HG03558 (cell line): ENCODE data around the gene NUDT3.

Experiments used
- ATAC-seq: cut with Tn5 transposase; IDR thresholded peaks from one replicate; pipeline ENCODE4 v1.9.1; 2021; ENCODE audit warnings: moderate number of reproducible peaks; ENCODE audit not compliant: unreplicated experiment; ENCODE audit errors: extremely low read depth

The NUDT3 gene

DNA sequence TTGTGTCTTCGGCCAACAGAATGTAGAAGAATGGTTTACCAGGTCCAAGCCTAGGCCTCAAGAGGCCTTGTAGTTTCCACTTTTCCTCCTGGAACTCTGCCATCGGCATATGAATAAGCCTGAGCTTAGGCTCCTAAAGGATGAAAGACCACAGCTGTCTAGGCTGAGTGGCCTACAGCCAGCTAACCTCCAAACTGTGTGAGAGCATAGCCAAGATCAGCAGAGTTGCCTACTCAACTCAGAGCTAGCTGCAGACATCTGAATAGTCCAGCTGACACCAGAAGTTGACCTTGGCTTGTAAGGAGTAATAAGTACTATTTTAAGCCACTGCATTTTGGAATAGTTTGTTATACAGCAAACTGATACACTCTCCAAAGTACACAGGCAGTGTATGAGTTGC lies 91.1 kb downstream of the NUDT3 start:
- no peak for ATAC-seq

DNA sequence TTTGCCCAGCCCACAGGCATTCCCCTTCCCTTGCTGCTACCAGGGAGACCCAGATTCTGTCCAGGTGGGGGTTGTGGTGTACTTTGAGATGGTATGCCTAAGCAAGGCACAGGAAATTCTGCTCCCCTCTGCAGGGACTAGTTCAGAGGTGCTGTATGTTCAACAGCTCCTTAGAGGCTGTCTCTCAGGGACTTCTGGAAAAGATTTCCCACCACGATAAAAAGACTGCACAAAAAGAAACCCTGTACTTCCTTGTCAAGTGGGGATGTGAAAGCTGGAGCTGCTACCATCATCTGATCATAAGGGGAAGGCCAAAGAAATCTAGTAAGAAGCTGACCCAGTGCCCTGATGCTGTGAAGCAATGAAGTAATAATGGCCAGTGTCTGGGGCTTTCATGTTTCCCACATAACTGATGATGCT lies 92.1 kb downstream of the NUDT3 start:
- no peak for ATAC-seq

DNA sequence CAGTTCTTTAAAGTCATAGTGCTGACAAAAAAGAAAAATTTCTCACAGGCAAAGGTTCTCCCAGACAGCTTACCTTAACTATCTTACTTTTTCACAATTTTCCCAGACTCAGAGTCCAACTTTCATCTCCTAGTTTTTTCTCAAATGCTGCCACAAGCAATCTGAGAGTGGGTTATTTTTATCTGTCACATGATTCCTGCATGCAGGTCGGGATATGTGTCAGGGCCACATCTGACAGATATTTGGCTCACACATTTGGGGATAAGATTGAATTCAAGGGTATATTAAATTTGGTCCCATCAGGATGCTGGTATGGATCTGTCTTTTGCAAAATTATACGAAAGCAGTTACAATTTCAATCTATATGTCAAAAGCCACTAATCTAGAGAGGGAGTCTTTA lies 93.5 kb downstream of the NUDT3 start:
- ATAC-seq = no peak

DNA sequence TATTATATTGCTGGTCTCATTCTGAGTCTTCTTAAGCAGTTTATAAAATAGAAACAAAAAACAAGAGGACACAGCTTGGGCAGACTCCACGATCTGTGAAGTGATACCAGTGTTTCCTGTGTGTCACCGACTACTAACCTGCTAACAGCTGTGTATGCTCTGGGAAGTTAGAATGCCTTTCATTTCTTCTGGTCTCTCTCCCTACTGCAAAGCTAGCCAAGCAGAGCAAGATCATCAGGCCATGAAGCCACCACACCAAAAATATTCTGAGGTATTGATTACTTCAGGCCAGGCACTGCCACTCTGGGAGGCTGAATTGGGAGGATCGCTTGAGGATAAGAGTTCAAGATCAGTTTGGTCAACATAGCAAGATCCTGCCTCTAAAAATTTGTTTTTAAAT lies 96.7 kb downstream of the NUDT3 start:
- ATAC-seq = no peak

DNA sequence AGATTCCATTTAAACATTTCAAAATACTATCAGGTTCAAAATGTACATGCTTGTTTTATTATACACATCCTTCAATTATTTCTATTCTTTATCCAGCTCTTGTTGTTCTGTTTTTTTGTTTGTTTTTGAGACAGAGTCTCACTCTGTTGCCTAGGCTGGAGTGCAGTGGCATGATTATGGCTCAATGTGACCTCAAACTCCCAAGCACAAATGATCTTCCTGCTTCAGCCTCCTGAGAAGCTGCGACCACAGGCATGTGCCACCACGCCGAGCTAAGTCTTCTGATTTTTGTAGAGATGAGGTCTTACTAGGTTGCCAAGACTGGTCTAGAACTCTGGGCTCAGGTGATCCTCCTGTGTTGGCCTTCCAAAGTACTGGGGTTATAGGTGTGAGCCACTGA lies 99.5 kb downstream of the NUDT3 start:
- ATAC-seq = no peak

DNA sequence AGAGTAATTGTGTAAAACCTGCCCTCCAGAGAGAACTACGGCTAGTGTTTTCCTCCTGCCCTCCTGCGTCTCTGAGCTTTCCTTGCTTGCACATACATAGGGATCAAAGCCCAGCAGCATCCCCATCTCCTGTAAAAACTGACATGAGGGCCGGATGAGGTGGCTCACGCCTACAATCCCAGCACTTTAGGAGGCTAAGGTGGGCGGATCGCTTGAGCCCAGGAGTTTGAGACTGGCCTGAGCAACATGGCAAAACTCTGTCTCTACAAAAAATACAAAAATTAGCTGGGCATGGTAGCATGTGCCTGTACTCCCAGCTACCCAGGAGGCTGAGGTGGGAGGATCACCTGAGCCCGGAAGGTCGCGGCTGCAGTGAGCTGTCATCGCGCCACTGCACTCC lies 103.3 kb downstream of the NUDT3 start:
- ATAC-seq = no peak

DNA sequence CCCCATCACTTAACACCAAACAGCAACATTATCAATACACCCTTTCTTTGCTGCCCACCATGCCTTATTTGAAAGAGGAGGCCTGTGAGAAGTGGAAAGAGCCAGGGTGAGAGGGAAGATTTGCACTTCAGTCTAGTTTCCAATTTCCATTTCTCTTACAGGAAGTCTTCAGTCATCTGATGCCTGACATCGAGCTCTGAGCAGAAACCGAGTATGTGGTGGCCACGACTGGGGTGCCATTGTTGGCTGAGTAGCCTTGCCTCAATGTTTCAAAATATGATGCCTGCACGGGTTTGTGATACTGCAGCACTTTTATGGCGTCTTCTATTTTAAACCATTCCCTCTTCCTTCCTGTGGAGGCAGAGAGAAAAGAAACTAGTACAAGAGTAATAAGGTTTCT lies 103.9 kb downstream of the NUDT3 start:
- no peak for ATAC-seq

DNA sequence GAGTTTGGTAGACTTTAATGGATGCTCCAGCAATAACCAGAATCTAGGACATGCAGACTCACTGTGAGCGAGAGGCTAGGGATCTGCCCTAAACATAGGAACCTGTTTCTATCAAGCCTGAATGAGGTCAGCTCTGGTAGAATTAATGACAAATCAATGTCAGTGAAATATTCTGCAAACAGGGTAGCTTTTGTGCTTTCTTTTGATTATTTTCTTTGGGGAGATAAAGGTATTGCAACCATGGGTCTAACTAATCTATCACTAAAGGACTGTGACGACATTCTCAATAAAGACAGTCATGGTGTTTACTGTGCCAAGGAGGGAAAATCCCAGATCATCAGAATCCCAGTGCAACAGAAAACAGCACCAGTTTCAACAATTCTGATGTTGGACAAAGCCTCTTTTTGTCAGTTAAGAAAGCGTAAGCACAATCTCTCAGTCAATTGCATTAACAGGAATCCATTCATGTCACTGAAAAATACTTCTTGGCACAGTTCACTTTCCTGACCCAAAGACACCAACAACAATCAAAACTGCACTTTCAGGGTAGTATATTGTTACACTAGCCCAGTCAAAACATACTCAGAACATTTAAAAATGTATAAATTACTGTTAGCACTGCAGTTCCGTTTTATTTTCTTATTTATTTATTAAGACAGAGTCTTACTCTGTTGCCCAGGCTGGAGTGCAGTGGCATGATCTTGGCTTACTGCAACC lies 106.9 kb downstream of the NUDT3 start:
- ATAC-seq = no peak

DNA sequence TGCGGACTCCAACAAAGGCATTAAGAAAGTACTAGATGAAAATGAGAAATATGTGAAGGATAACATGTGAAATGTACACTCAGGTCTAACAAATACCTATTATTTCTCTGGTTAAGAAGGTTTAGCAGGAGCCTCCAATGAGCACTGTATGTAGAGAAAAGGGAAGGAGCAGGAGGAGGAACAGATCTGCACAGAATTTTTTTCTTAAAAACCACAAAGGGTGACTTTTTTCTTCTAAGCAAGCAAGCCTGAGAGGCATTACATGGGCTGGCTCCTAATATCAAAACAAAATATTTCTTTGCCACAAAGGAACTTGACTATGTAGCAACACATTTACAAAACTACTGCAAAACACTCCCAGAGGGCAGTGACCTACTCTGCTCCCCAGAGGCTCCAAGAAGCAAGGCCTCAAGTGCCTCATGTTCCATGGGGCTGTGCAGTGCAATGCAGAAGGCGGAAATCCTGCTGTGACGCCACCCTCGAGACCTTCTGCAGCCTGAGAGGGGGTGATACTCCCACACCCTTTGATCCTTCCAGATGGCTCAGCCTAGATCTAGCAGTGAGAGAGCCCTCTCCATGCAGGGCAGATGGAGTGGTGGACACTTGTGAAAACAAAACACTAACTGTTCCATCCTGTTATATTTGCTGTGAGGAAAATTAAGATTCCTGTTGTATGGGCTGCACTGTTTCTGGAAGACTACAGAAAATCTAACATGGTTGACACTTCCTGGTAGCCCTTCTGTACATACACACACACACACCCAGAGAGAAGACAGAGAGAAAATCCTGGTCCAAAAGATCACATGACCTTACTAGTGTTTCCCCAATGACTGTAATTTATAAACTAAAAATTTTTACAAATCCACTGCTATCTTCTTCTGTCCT lies 107.7 kb downstream of the NUDT3 start:
- ATAC-seq = no peak

DNA sequence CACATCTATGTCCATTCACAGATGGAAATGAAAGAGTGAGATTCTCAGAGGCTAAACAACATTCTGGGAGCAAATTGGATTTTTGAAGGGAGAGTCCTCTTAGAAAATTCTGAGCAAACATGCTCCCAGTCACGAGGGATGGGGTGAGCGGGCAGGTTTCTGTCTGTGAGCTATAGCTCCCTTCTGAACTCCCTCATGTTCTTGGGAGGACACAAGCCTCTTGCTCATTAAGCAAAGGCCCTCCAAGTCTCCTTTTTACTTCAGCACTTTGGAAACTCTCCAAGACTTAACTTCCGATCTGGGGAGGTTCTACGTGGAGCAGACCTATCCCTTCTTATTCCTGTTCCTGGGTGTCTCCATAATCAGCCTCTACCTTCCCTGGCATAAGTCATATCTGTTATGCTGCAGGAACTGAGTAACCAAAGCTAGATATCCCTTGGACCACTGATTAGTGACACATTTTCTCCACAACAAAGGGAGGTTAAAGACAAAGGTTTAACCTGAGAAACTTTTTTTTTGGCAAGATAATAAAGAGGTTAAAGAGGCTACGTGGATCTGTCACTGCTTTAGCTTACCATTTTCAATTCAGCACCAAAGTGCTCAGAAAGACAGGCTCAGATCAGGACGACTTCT lies 110.7 kb downstream of the NUDT3 start:
- ATAC-seq = no peak

DNA sequence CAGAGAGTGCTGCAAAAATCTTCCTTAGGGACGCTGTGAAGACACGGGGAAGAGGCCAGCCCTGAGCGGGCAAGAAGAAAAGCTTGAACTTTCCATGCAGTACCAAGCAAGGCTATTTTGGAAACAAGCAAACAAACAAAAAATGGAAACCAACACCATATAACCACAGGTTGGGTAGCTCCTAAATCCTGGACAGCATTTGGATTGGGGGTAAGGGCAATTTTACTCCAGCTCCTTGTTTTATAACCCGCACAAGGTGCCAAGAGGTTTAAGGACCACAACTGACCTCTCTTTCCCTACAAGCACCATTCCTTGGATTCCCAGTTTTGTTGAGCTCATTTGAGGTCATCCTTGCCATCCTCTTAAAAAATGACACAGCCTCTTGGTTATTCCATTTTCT lies 112.3 kb downstream of the NUDT3 start:
- no peak for ATAC-seq

DNA sequence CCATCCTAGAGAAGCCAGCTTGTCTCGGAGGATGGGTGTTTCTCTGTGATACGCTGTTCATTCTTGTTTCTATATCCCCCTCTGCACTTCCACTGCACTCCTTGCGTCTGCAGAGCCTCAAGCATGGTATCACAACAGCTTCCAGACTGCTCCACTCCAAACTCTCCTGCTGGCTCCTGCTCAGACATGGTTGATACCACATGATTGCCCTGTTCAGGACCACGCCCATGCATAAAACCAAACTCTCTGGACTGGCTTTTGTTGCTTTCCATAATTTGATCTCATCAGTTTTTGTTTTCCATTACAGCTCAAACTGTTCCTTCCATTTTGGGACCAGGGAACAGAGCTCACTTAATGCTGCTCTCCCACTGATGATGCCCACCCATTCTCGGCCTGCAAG lies 113.6 kb downstream of the NUDT3 start:
- no peak for ATAC-seq

DNA sequence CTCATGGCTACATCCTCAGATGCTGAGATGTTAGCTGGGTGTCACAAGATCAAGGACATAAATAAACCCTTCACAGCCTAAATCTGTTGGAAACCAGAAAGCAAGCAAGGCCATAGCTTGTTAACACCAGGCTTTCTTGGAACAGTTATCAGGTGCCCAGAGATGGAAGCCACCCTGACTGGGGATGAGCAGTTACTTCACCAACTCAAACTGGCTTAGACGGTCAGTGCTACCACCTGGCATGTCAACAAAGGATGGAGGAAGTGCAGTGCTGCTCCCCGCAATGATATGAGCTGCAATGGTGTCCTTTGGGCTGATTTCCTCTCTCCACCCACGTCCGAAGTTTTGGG lies 114.7 kb downstream of the NUDT3 start:
- ATAC-seq = no peak

DNA sequence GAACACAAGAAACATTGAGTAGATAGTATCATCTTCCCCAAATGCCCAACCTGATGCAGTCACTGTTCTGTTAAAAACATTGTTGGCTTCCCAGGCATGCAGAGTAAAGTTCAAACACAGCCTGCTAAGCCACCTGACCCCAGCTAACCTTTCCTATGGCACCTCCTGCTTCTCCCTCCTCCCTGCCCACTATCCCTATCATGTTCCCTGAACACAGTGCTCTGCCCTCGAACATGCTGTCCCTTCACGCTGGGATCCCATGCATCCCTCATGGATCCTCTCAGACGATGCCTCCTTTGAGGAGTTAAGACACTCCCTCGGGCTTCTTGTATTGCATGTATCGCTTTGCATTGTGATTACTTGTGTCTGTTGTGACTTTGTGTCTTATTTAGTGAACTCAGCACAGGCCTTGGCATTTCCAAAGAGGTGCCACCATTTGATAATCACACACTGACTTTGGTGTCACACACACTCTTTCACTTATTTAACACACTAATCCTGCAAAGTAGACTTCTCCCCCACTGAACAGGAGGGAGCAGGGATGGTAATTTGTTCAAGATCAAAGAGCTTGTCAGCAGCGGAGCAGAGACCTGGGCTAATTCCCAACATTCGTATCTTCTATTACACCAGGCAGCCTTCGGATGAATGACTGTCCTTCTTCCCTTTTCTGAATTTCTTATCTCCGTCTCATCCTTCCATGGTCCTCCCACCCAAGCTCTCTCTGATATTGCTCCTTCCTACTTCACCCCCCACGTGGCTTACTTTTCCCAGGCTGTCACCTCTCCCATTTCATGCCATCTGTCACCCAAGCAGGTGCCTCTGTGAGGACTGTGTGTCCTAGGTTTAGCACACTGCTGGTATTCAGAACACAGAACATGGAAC lies 115.3 kb downstream of the NUDT3 start:
- no peak for ATAC-seq

DNA sequence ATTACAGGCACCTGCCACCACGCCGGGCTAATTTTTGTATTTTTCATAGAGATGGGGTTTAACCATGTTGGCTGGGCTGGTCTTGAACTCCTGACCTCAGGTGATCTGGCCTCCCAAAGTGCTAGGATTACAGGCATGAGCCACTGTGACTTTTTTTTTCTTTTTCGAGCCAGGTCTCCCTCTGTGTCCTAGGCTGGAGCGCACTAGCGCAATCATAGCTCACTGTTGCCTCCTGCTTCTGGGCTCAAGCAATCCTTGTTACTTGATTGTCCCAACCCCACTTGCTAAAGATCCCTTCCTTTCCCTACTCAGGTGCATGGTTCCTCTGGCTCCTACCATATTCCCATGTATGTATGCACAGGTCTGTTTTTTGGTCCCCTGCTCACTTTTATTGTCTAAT lies 116.3 kb downstream of the NUDT3 start:
- ATAC-seq = no peak

DNA sequence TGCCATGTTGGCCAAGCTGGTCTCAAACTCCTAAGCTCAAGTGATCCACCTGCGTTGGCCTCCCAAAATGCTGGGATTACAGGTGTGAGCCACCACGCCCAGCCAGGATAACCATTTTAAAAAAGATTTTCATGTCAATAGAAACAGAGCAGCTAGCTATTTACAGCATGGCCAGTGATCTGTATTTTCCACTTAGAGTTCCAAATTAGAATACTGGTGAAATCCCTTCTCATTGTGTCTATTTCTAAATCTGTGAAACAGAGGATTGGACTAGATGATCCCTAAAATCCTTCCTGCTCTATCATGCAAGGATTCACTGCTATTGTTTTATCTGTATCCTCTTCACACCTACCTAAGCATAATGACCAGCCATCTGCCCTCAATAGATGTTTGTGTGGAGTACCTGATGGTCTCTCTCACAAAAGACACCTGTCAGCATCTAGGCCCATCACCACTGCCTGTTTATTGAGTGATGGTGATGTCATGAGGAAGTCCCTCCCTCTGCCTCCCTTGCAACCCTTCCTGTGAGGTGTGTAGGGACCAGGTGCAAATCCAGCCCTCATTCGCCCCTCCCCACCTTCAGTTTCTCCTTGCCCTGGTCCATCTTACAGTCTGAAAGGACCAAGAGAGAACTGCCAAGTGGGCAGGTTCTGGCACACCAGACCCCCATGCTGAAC lies 117.2 kb downstream of the NUDT3 start:
- ATAC-seq = no peak

DNA sequence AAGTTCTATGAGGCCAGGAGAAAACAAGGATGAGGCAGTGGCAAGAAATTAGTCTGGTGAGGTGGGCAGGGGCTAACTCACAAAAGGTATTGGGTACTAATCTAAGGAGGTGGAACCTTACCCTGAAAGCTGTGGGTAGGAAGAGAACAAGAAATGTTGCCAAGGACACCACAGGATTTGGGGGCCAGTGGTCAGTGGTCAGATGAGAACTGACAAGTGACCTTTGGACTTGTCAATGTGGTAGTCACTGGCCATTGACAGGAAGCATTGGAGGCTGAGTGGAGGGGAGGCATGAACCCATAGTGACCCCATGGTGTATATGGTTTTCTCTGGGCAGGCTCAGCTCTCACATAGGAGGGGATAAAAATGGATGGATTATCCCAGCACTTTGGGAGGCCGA lies 118.3 kb downstream of the NUDT3 start:
- no peak for ATAC-seq

DNA sequence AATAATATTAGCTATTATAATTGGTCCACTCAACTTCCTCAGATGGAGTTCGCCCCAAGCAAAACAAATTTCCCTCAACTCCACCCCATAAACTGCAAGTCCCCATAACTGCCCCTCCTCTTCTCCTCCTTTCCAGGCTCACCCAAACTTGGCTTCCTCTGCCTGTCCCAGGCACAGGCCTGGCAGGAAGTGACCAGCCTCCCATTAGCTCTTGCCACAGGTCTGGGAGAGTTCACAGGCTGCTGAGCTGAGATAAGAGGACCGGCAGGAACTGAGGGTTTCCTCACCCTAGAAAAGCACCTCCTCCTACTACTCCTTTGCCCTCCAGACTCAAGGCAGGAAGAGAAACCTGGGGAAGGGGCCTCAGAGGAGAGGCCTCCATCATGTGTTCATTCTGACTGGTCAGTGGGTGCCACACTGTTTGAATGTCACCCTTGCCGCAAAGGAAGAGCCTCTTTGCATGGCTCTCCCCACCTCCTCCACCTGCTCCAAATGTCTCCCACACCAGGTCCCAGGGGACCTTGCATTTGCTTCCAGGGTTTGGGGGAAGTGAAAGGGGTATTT lies 119.1 kb downstream of the NUDT3 start:
- no peak for ATAC-seq
